Renal pelvis (tissue), 4 donors: ENCODE results near the gene DSCAM. TPM values are rescaled to one million over a fixed set of nuclear protein-coding genes. Genes with fewer than 3 reads are reported as not detected.
"Not testable (repeated sequence)": the region's sequence is repeated elsewhere in the genome, so short reads cannot be mapped to it uniquely, and the experiment has no call there.

ENCODE experiments used
- DNase-seq: peaks from one replicate; pipeline ENCODE4 v3.0.0-alpha.2; 2013
- polyA plus RNA-seq, 3 donors: library from polyadenylated mRNA; unstranded; fragments of 120-200 nt; gene quantifications; one replicate each; pipeline ENCODE4 v1.2.1, GENCODE V29; 2013; ENCODE audit not compliant: insufficient read length in 3 of 3

DSCAM gene
- polyA plus RNA-seq, 3 donors: 0.07 to 0.13 (median 0.08) TPM

DNA sequence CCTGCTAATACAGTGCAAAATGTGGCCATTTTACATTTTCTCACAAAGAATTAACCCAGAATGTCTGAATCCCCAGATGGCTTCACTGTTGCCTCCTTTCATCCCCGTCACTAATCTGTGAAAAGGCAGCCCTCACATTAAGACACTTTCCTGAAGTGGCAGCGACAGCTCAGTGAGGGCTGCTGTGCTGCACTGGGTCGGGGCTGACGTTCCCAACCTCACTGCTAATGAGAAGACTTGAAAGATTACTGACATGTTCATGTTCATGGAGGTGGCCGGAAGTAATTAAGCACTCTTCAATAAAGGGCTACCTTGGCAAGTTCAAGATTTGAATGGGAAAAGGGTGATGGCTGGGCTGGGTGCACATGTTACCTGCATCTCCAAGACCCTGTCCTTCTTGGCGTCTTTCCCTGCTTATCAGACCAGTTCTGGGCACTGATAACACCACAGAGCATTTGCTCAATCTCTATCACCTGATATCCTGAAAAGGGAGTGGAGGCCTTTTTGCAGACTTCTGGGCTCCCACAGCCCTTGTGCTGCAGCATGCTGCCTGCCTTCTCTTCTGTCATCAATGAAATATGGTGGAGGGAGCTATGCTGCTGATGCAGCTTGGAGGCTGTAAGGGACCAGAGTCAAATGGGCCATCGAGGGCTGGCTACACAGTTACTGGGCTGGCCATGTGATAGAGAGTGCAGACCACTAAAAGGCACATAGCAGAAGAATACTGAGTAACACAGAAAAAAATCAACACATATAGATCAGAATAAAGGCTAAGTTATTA is 596.3 kb downstream of the DSCAM start:
- no peak for DNase-seq

DNA sequence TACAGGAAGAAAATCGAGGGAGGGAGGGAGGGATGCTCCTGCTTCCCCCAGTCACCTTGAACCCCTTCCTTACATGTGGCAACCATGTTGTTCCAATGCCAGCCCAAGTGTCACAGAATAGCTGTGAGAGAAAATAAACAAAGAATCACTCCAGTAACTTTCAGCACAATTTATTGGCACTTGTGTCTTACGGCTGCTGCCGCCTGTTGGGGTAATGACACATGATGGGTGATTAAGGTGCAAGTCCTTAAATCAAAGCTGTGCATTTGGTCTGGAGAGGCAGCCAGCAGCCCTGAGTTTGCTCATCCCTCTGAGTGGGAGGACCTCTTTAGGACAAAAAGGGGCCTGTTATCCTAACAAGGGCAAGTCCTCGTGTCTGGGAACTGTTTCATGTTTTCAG is 602.0 kb downstream of the DSCAM start:
- peak; percentile 54 for DNase-seq

DNA sequence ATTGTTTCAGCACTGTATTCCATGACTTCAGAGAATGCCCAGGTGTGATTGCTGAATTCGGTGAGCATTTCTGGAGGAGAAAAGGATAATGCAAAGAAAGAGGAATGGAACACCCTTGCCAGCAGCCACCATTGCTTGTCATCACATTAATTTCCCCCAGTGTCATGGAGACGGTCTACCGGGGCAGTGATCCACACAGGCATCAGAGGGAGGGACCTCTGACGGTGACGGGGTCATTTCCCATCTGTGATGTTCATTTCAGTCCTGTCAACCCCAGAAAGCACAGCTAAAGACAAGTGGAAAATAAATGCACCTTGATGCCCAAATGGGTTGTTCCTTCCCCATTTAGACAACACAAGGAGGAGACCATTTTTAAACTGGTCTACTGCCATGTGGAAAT is 603.3 kb downstream of the DSCAM start:
- DNase-seq: peak; percentile 58

DNA sequence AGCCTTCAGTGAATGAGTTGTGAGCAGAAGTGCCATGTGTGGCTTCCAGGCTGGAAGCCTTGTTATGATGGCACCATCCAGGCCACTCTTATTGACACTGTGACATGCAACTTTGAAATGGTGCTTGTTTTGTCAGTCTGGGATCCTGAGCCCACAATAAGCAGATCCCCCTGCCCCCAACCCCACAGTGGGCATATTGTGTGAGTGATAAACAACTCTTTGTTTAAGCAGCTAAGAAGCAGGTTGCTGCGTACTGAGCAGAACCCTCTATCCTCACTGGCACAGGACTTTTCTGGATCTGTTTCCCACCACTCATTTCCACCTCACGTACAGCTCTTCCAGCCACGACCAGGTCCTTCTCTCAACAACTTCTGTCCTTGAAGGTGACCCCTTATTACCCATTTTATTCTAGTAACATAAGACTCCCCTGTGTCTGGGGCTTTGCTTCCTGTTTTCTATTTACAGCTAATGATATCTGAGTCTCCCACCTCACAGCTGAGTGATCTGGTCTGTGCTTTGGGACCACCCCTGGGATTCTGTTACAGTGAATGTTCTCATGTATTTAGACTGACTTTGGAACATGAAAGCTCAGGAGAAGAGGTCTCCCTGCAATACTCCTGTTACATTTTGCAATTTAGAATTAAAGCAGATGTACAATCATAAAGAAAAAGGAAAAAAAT is 604.2 kb downstream of the DSCAM start:
- DNase-seq: no peak

DNA sequence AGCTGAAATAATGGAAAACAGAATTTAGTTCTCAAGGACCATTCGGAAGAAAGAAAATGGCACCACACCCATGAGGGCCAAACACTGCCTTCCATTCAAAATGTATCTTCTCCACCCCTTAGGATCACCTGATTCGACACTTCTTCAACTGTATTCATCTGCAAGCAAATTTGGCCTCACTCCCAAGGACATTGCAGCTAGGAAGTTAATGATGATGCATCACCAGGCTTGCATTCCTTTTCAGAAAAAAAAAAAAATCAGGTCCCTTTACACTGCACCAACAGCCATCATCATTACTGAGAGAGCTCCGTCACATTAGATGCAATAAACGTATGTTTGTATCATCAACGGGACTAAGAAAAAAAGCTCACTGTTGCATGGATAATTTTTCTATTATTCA is 611.4 kb downstream of the DSCAM start:
- DNase-seq: no peak

DNA sequence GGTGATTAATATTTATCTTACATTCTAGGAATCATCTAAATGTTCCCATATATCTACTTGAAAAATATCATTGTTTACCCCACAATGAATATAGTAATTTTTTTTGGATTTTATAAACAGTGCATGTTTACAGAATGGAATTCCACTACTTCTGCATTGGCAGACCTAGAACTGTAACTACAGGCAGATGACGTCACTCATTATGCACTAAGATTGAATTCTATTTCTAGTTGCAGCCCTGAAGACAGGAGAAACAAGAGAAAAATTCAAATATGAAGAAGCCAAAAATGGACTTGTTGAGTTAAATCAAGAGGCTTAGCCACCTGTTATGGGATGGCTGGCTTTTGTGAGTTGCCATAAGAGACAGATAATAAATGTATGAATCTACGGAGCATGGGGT is 615.0 kb downstream of the DSCAM start:
- no peak for DNase-seq

DNA sequence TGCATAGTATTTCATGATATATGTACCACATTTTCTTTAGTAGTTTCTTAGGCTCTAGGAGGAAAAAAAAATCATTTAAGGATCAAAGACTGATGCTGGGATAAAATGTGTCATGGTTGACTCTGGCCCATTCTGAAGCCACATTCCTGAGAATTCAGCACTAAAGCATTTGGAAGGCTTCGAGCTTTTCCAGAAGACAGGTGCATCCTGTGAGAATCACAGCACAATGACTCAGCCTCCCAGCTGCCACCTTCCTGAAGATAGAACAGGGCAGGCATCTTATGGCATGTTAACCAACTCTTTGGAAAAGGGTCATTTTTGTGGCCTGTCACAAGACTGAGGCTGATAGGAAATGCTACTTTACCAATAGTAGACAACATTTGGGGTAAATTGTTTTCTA is 619.9 kb downstream of the DSCAM start:
- no peak for DNase-seq

DNA sequence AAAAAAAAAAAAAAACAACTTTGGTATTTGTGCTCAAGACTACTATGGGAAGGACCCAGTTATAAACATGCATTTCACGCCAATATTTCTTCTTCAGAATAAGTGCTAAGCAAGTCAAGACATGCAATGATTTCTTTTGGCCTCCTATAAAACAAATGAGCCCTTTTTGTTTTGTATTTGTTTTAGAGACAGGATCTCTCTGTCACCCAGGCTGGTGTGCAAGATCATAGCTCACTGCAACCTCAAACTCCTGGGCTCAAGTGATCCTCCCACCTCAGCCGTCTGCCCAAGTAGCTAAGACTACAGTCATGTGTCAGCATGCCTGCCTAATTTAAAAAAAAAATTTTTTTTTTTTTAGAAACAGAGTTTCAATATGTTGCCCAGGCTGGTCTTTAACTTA is 631.0 kb downstream of the DSCAM start:
- no peak for DNase-seq

DNA sequence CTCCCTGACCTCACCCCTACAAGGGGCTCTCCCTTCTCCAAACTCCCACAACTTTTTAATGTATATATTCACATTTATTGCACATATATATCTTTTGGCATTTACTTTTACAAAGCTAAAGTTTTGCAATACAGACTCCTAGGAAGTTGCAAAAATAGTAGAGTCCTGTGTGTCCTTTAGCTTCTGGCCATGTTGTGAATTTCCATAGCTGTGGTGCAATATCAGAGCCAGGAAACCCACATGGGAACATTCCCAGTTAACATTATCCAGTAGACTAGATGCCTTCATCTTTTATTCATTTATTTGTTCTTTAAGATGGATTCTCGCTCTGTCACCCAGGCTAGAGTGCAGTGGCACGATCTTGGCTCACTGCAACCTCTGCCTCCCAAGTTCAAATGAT is 636.7 kb downstream of the DSCAM start:
- DNase-seq: no peak

DNA sequence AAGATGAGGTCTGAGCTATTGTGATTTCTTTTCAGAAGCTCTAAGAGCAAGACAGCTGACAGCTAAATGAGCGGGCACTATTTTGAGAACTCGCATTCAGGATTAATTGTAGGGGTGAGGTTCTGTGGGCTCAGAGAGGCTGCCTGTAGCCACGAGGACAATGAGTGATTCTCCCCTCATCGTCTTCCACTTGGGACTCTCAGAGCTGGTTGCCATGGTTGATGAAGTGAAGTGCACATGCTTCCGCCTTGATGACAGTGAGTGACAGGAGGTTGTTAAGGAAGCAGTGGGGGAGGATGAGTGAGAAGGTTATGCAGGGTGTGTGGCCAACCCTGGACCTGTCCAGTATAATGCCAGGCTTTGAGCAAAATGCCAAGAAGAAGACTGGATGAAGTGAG is 638.0 kb downstream of the DSCAM start:
- DNase-seq: no peak

DNA sequence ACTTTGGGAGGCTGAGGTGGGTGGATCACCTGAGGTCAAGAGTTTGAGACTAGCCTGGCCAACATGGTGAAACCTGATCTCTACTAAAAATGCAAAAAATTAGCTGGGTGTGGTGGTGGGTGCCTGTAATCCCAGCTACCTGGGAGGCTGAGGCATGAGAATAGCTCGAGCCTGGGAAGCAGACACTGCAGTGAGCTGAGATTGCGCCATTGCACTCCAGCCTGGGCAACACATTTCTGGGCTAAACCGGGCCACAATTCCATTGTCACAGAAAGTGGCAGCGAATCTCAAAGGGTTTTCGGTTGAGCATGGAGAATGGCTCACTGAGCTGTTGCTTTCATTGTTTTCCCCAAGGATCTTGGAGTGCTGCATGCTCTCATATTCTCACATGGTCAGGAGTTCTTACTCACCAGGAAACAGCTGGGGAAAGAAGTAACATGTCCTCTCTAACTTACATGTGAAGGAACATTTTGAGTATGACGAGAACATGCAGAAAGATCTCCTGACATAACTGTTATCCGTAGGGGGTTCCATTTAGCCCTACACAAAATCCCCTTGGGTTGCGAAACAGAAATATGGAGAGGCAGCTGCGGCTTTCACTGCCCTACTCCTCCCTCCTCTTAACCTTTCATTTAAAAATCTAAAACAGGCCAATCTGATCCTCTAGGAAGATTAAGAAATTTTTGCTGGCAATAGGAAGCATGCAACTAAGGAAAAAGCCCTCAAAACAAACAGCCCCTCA is 638.6 kb downstream of the DSCAM start:
- DNase-seq: no peak

DNA sequence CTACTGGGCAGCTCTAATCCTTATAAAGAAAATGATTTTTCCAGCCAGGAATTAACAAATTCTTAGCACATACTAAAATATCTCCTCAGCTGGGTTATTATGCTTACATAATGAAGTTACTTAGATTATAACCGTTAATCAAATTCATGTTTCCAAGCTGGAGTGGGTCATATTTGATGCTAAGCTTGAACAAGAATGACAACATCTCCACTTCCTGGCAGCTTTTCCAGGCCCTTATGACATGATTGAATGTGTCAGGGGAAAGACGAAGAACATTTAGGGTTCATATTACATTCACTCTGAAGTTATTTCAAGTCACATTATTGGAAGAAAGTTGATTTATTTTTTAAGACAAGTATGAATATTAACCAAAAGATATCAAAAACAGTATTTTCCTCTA is 646.0 kb downstream of the DSCAM start:
- no peak for DNase-seq

DNA sequence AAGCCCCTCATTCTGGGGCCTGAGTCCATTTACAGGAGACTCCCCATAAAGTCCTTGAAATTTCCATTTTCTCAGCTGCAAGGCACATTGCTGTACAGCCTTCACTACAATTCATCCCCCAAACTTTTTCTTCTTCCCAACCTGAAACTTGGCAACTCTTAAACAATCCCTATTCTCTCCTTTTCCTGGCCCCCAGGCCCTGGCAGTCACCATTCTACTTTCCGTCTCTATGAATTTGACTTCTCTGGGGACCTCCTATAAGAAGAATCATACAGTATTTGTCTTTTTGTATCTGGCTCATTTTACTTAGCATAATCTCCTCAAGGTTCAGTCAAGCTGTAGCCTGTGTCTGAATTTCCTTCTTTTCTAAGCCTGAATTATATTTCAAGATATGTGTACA is 646.8 kb downstream of the DSCAM start:
- no peak for DNase-seq

DNA sequence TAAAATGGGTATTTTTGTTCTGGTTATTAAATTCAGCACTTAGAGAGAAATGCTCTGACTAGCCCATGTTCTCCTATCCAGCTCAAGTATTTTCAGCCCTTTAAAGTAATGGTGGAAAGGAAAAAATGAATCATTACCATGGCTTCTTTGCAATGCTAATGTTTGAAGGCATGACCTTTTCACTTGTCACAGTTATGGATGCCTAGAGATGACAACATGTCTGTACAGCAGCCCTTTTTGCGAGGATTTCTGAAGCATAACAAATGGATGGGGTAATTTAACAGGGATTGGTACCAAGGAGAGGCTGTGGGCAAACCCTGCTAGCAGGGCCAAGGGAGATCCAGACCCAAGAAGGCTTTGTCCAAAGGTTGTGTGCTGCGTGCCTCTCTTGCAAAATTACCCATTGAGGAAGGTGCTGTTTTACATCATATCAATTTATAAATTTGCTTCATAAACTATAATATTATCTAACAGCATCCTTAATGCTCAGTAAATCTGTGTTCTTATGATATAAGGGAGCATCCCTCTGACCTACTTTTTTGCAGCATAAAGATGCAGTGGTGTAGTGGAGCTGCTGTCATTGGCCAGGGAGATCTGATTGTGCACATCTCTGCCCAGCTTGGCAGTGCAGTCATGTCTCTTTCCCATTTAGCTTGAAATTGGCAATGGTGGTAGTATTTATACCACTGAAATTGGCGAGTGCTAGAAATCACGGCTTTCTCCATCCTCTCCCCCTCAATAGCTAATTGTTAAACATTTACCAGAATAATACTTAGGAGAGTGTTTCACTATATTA is 652.6 kb downstream of the DSCAM start:
- no peak for DNase-seq

DNA sequence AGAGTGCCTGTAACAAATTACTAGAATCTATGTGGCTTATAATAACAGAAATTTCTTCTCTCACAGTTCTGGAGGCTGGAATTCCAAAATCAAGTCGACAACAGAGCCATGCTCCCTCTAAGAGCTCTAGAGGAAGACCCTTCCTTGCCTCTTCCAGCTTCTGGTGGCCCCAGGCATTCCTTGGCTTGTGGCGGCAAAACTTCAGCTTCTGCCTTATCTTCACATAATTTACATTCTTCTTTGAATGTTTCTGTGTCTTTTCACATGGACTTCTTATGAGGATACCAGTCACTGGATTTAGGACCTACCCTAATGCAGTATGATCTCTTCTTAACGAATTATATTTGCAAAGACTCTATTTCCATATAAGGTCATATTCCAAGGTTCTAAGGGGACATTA is 655.3 kb downstream of the DSCAM start:
- DNase-seq: no peak

DNA sequence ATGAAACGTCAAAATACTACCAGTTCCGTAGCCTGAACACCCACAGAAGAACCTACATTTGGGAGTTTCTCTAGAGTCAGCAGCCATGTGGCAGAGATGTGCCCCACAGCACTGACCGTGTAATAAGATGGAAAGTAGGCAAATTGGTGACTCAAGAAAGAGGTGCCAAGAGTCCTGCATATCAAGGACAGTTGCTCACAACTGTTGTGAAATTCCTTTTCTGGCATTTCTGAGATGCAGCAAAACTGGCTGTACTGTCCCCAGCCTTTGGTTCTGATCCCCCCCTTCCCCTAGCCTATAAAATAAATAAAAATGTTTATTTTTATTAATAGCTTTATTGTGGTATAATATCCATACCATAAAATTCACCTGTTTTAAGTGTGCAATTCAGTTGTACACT is 655.8 kb downstream of the DSCAM start:
- no peak for DNase-seq

DNA sequence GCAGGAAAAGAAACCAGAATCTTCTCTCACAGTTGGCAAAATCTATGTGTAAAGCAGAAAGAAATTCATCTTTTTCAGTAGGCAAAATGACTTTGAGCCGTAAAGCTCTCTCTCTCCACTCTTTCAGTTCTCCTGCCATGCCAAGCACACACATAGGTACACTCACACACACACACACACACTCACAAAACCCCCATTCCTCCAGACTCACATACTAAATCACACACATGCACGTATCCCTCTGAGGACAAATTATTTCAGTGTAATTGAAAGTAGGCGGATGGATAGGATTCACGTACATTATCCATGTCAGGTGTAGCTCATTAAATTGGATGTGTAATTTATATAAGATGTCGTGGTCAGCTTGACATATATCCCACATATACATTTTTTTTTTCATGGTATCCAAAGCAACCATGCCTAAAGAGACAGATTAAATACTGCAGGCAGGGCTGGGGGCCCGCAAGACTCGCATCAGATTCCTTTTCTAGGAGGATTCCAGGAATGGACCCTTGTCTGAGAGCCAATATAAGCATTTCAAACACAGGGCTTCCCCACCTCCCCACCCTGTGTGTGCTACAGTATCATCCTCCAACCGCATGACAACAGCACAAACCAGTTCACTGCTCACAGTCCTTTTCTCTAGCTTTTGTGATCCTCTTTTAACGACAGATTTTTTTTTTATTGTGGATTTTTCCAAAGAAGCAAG is 658.9 kb downstream of the DSCAM start:
- no peak for DNase-seq

DNA sequence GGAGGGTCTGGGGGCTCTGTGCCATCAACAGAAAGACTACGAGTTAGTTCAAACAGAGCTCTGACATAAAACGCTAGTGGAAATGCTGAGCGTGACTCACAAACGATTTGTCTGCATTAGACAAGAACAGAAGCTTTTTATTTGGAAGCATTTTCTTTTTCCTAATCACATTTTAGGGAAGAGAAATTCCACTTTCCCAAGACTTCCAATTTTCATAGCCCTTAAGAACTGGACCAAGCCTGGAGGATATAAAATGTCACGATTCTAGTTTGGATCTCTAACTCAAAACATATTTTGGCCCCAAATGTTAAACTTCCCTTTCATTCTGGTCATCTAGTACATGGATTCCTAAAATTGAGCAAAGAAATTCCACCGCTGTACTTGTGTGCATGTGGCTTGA is 659.7 kb downstream of the DSCAM start:
- no peak for DNase-seq

DNA sequence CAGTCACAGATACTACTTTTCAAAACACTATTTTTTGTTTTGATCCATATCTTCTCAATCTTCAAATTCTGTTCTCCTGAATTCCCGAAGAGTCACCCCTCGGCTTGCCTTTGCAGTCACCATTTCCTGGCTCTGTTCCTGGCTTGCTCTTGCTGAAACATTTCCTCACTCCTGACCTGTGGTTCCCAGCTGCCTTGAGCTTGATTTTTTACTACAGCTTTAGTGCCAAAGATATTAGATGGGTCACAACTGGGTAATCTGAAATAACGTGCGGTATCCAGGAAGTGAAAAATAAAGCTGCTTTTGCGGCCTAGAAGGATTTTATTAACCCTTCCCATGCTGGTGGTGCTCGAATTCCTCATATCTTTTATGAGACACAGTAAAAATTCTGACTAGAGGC is 660.9 kb downstream of the DSCAM start:
- DNase-seq: peak; percentile 82

DNA sequence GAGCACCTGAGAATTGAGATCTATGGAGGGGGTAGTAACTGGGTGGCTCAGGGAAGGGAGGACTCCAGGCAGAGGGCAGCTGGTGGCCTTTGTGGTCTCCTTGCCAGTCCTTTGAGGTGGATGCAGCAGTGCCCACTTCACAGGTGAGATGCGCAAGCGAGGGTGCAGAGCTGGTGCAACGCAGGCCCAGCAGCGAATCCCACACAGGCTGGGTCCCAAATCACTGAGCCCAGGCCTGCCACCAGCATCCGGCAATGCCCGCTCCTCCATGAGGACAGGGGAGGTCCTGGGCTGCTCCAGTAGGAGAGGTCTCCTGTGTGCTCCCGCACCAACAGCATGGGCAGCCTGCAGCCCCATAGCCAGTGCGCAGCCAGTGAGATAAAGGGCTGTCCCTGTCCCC is 661.8 kb downstream of the DSCAM start:
- DNase-seq: no peak

DNA sequence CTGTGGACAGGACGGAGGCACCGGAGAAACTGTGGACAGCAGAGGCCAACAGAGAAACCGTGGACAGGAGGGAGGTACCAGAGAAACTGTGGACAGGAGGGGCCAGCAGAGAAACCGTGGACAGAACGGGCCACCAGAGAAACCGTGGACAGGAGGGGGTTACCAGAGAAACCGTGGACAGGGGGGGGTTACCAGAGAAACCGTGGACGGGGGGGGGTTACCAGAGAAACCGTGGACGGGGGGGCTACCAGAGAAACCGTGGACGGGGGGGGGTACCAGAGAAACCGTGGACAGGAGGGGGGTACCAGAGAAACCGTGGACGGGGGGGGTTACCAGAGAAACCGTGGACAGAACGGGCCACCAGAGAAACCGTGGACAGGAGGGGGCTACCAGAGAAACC is 664.5 kb downstream of the DSCAM start:
- not testable (repeated sequence) for DNase-seq

DNA sequence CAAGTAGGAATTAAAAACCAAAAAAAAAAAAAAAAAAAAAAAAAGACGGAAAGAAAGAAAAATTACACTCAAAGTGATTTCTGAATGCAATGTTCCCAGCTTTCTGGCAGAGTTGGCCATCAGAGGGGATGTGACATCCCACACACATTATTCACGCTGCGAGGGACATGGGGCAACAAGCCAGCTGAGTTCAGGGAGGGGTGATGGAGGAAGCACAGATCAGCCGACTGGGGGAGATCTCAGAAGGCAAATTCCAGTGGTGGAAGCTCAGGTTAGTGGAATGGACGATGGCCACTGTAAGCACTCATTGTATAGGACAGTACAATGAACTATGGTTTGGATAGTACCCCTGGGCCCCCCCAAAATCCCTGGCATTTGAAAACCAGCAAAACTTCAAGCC is 667.8 kb downstream of the DSCAM start:
- DNase-seq: peak; percentile 27
